Effector CD8-positive, alpha-beta T cell (primary cell): ENCODE results near the gene SMYD3.
"Not testable (repeated sequence)": the region's sequence is repeated elsewhere in the genome, so short reads cannot be mapped to it uniquely, and the experiment has no call there.

Source experiments
- DNase-seq: peaks from one replicate; lab custom pipeline; 2025; lab: John Stamatoyannopoulos, UW

The SMYD3 gene

DNA sequence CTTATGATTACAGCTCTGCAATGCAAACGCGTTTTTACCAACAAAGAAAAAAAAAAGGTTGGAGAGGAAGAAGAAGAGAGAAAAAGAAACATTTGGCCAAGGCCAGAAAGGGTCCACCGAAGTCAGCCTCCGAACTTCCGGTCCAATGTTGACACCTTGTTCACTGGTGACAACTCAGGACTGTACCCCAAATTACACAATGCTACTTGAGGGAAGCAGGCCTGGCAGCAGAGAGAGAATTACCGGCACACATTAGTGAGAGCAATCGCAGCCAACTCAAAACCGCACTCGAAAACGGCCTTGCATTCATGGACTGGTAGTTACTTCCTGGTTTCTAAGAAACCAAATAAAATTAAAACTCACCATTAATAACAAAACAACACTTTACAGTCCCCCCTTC is 699.8 kb downstream of the SMYD3 start:
- no peak for DNase-seq

- DNase-seq = no peak
These were observed 701.5 kb downstream of the SMYD3 start for GRCh38 chr1:245805532-245805931.

- no peak for DNase-seq
These were observed 702.4 kb downstream of the SMYD3 start for GRCh38 chr1:245804696-245805095.

- DNase-seq = no peak
These were observed 703.4 kb downstream of the SMYD3 start for GRCh38 chr1:245803666-245804037.

DNA sequence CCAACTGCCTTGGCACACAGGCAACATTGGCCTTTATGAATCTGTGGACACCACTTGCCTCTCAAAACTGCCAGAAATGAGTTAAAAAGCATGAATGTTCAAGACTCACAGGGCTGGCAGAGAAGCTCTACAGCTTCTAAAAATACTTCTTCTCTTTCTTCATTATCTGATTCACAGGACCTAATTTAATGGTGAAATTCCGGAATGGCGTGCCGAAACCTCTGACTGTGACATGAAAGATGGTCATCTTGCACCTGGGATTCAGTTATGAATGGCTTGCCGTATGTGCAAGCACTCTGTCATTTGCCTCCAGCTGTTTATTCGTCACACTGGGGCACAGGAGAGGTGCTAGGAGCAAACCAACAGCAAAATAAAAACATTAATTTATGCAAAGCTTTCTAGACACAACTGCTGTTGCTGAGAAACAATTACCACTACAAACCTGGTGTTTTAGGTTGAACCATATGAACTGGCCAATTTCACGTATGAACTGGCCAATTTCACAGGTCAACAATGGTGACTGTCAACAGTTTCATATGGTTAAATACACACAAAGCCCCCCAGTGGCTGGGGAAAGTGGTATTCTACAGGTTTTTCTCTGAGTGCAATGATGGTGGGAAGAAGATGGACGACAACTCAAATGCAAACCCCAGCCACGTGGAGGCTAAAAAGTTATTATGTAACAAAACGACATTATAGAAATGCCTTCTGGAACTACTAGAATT is 704.0 kb downstream of the SMYD3 start:
- DNase-seq = no peak

DNA sequence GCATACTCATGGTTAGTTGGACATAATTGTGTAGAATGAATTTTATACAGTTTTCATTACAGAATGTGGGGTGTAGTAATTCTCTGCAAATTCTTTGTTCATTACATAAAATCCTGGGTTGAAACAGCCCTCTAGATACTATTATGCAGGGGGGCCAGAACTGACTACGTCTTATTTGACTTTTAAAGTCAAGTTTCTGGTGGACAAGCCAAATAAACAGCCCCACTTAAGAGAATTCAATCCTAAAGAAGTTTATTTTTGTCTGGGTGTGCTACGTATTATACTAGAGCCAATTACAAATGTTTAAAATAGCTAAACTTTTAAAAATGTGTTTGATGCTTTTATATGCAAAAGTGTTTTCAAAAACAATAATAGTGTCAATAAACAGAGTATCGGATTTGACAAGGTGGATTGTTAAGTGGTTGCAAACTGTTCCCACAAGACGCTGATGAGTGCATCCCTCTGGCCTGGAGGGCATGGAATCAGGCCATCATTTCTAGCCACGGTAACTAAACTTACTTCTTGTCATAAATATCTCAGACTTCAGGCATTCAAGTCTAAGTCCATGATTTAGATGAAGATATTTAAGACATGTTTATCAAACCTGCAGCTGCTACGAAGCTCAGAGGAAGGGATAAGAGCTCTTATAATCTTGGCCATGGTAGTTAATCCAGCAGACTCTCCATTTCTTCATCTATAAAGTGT is 706.0 kb downstream of the SMYD3 start:
- no peak for DNase-seq

GRCh38 chr1:245798349-245798711 is 708.7 kb downstream of the SMYD3 start:
- no peak for DNase-seq

- no peak for DNase-seq
These were observed 709.3 kb downstream of the SMYD3 start for GRCh38 chr1:245797592-245798348.

DNA sequence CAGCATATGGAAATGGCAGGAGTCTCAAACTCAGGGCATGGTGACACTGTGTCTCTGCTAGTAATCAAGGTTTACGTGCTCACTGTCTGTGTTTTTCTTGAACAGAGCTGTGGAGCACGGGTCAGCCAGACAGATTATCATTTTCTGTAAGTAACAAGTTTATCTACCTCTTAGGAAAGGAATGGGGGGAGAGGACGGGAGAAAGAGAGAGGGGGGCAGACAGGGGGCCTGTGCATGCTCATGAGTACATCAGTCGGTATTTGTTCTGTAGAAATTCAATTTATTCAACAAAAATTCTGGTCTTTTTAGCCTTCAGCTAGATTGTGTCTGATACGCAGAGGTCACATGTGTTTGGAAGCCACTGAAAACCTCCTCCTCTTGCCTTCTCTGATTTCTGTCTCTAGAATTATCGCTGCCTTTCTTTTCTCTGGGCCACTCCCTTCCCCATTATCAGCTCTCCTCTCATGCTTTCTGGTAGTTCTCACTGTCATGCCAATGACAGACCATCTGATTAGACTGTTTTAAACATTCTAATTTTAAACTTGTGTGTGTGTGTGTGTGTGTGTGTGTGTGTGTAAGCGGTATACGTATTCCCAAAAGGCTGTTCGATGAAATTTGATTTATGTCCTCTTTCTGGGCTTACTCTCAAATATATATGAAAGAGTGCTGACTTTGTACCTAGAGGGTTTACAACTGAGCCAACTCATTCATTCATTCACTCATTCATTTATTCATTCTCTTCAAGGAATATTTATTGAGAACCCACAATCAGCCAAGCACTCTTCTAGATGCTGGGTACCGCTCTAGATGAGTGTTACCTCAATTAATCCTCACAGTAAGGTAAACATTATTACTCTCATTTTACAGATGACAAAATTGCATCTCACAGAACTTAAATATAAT is 715.4 kb downstream of the SMYD3 start:
- no peak for DNase-seq

- DNase-seq = no peak
These were observed 716.6 kb downstream of the SMYD3 start for GRCh38 chr1:245790441-245790840.

DNA sequence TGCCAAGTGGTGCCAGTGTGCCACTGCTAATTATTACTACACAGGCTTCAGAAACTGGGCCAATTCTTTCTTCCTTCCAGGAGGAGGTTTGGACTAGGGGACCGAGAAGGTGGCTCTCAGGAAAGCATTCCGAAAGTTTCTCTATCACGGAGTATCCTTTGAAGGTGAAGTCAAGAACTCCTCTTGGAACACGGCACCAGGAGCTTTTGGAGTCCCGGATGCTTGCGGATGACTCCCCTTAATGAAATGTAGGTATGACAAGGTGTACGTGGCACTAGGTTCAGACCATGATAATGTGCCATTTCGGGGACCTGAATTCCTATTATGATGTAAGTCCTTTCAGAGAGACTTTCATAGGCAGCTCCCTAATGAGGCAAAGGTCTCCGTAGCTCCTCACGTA is 718.2 kb downstream of the SMYD3 start:
- no peak for DNase-seq

DNA sequence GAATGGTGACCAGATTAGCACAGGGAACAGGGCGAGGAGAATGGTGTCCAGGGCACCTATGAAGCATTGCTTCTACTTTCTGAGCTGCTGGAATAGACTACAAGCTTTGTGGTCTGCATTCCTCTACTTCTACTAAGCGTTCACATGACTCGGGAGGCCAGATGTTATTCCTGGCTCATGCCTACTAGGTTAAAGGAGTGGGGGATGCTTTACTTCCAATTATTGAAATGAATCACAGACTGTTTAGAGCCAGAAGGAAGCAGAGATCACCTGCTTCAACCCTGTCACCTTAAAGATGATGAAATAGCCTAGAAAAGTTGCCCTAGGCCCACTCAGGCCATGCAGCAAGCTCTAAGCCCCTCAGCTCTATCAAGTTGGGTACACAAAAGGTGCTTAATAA is 718.8 kb downstream of the SMYD3 start:
- DNase-seq = no peak

DNA sequence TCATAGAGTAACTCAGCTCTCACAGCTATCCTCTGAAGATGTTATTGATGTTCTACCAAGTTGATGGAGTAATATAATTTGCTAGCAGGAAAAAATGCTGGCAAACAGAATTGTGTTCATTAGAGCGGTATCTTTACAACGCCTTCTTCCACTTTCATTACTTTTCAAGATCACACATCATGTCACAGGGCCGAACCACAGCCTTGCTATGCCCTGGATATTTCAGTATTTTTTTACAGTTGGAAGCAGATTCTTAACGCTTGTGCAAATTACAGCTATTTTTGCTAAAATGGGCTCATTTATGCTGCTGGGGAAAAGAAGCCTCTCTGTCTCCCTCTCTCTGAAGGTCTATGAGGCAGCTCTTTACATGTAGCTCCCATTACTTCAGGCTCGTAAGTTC is 720.1 kb downstream of the SMYD3 start:
- no peak for DNase-seq

DNA sequence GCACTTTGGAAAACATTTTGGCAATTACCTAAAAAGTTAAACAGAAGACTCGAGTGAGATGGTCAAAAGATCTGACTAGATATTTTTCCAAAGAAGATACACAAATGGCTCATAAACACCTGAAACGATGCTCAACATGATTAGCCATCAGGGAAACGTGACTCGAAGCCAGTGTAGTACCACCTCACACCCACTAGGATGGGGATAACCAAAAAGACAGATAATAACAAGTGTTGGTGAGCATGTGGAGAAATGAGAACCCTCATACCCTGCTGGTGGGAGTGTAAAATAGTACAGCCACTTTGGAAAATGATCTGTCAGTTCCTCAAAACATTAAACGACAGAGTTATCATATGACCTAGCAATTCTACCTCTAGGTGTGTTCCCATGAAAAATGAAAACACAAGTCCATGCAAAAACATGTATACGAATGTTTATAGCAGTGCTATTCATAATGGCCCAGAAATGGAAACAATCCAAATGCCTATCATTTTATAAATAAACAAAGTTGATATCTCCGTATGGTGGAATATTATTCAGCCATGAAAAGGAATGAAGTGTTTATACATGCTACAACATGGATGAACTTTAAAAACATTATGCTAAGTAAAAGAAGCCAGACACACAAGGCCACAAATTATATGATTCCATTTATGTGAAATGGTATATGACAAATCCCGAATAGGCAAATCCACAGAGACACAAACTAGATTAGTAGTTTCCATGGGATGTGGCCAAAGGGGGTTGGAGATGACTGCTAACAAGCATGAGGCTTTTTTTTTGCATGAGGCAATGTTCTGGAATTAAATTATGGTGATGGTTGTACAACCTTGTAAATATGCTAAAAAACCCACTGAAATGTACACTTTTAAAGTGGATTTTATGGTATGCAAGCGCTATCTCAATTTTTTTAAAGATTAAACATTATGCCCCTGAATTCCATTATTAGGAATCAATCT is 727.0 kb downstream of the SMYD3 start:
- no peak for DNase-seq

GRCh38 chr1:245777752-245778151 is 729.3 kb downstream of the SMYD3 start:
- no peak for DNase-seq

DNA sequence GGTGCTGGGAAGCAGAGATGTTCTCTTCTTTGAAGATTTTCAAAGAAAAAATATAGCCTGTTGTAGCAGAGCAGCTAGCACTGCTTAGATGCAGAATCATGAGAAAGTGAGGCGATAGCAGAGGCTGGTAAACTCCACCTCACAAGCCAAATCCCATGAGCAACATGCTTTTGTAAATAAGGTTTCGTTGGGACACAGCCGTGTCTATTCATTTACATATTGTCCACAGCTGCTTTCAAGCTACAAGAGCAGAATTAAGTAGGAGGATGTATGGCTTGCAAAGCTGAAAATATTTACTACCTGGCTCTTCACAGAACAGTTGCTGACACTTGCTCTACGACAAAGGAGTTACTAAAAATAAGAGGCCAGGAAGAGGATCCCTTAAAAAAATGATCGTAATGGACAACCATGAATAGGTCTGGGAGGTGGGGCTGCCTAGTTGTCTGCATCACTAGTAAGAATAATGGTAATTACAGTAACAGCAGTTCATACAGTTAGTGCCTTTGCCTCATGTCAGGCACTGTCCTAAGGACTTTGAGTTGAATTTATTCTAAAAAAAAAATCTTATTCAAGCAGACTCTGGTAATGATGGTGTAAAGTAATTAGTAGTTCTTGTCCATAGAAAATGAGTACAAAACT is 730.3 kb downstream of the SMYD3 start:
- DNase-seq = no peak

GRCh38 chr1:245776139-245776538 is 730.9 kb downstream of the SMYD3 start:
- DNase-seq = no peak

DNA sequence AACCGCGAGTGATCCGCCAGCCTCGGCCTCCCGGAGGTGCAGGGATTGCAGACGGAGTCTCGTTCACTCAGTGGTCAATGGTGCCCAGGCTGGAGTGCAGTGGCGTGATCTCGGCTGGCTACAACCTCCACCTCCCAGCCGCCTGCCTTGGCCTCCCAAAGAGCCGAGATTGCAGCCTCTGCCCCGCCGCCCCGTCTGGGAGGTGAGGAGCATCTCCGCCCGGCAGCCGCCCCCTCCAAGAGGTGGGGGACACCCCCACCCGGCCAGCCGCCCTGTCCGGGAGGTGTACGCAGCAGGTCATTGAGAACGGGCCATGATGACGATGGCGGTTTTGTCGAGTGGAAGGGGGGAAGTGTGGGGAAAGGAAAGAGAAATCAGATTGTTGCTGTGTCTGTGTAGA is 732.1 kb downstream of the SMYD3 start:
- not testable (repeated sequence) for DNase-seq

DNA sequence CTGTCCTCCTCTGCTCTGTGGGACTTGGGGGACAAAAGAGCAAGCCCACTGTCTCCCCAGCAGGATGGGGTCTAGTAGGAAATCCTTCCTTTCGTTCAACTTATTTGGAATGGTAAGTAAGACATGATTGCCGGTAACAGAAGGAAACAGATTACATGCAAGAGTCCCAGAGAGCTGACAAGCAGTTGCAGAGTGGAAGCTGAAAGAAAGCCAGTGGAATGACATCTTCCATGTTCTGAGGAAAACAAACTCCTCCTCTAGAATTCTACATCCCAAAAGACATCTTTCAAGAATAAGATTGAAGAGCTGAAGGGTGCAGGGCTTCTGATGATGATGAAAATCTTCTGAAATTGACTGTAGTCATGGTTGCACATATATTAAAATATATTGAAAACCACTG is 732.9 kb downstream of the SMYD3 start:
- DNase-seq = no peak

DNA sequence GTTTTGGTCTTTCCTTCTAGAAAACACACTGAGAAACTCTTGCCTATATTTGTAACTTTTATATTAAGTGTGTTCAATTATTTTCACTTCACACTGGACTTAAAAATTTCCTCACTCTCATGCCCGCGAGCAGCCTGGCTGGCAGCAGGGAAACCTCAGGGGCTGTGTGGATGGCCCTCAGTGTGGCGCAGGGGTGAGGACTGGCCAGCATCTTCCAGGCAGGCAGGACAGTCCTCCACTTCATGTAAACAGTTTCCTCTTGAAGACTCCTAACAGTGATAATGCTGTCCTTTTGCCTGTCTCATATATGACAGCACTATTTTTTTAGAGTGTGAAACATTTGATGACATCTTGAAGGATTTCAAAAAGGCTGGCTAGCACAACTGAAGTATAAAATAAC is 733.7 kb downstream of the SMYD3 start:
- DNase-seq = no peak
